Erythroblast (primary cell): ENCODE data around the gene ZNF438.

Source experiments
- GATA1 ChIP-seq: IDR thresholded peaks from 2 replicates; pipeline ENCODE4 v1.6.1; 2011; ENCODE audit warnings: low read depth, mild to moderate bottlenecking, control low read depth, low read length, moderate library complexity
- POLR2A ChIP-seq: IDR thresholded peaks from 2 replicates; pipeline ENCODE4 v1.6.1; 2011; ENCODE audit warnings: mild to moderate bottlenecking, low read length

DNA sequence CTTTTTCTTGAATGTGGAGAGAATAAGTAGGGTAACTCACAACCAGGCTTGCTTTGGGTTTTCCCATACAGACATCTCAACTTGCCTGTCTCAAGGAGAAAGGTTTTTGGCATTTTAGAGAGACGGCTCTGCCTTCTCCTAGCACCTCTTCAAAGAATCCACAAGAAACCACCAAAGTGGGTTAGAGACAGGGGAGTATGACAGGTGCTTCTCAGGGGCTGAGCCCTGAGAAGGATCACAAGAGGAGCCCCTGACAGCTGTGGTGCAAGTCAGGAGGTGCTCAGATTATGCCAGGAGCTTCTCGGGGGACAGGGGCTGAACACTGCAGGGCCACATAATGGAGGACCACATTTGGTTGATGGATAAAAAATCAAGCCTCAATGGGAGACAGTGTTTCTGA is 231.3 kb downstream of the ZNF438 start:
- TF ChIP-seq POLR2A (no peak), GATA1 (no peak)
